ENCODE data around the gene HNRNPAB. TPM values are rescaled to one million over a fixed set of nuclear protein-coding genes. Genes with fewer than 3 reads are reported as not detected.

The HNRNPAB gene
- total RNA-seq, 1 experiment from 2014 or later = 547 TPM

DNA sequence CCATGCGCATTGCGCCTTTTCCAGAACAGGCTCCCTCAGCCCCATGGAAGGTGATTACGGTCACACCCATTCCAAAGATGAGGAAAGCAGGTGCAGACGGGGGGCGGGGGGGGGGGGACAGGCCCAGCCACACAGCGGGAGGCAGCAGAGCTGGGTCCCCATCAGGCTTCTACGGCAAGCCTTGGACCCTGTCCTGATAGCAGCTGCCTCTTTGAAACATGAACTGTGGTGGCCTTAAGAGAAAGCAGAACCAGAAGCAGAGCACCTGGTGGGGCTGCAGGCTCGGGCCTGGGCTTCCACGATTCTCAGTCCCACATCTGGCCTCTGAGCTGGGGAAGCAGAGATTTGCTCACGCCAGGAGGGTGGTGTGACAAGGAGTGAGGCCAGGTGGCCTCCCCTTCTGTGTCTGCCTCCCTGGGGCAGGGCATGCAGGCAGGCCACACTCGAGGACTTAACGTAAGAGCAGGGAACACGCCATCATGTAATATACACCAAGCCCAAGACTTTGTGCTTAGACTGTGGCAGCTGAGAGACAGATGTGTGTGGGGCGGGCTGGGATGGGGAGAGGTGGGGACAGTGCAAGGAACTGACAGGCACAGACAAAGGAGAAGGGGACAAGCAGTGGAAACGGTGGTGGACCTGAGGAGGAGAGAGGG is 42.4 kb downstream of the HNRNPAB start:
- Histone ChIP-seq H3K4ac (ENCODE audit: low read depth, low read length) (no peak overlapping the region), H3K23ac (ENCODE audit: insufficient read length, low read depth, low read length) (no peak overlapping the region), H3K4me2 (ENCODE audit: insufficient read depth, insufficient read length, low read length) (no peak overlapping the region), H3K27ac (ENCODE audit: insufficient read length, low read depth, low read length) (no peak overlapping the region), H3K23me2 (ENCODE audit: insufficient read length, low read depth, low read length, poor library complexity, severe bottlenecking) (no peaks in the 10 kb centered on the region), H2BK12ac (ENCODE audit: insufficient read length, low read depth, low read length) (no peak overlapping the region), H3K9me3 (ENCODE audit: control insufficient read depth, low read depth, low read length) (no peaks in the 10 kb centered on the region), H3K9ac (ENCODE audit: extremely low read depth, insufficient read length, low read length) (no peak overlapping the region), H3K56ac (ENCODE audit: insufficient read length, low read depth, low read length) (no peak overlapping the region), H2AK5ac (ENCODE audit: insufficient read length, low read length) (no peak overlapping the region), H3T11ph (ENCODE audit: low read length) (no peak overlapping the region), H2BK20ac (ENCODE audit: low read depth, low read length, poor library complexity, severe bottlenecking) (no peak overlapping the region), H4K91ac (ENCODE audit: insufficient read length, low read depth, low read length) (no peak overlapping the region), H2BK5ac (ENCODE audit: insufficient read length, low read length) (no peak overlapping the region), H4K8ac (replicated peaks; ENCODE audit: insufficient read length, low read depth, low read length) (no peak overlapping the region), H3K79me2 (ENCODE audit: insufficient read depth, low read length) (no peaks in the 10 kb centered on the region), H3K4me1 (ENCODE audit: insufficient read depth, low read length) (no peaks in the 10 kb centered on the region), H3K18ac (ENCODE audit: insufficient read length, low read depth, low read length) (no peak overlapping the region), H2AFZ (ENCODE audit: low read length) (no peak overlapping the region), H3K14ac (ENCODE audit: insufficient read depth, low read length) (no peak overlapping the region; the same call in 1 of the 2 replicates), H3K79me1 (ENCODE audit: insufficient read depth, low read depth, low read length, poor library complexity, severe bottlenecking) (no peaks in the 10 kb centered on the region), H3K27me3 (ENCODE audit: insufficient read depth, low read length) (no peaks in the 10 kb centered on the region), H2BK15ac (ENCODE audit: low read depth, low read length) (no peak overlapping the region), H4K20me1 (ENCODE audit: control insufficient read depth, insufficient read depth, insufficient read length) (peaks cover 2% of the 10 kb centered on the region), H2BK120ac (ENCODE audit: low read depth, low read length, poor library complexity, severe bottlenecking) (no peak overlapping the region), H4K5ac (ENCODE audit: insufficient read length, low read depth, low read length) (no peak overlapping the region)
- Mint-ChIP-seq H3K4me1 (peaks cover 3% of the 10 kb centered on the region in 2 experiments), H3K9me3 (no peaks in the 10 kb centered on the region; a peak in 1 of 5 replicates), H3K36me3 (ENCODE audit: insufficient read depth in 1 of 3, low read depth in 3 of 3) (no peaks in the 10 kb centered on the region), H3K27me3 (ENCODE audit: low read depth) (peaks cover 17% of the 10 kb centered on the region), H3K27ac (no peak overlapping the region; a peak in 1 of 7 replicates), H3K4me3 (peak overlapping the region in 1 of 2 experiments; percentile 24; a peak in 1 of 5 replicates)
- WGBS (ENCODE audit: extremely low coverage, insufficient read length, low lambda C conversion rate) = no CpG with 5 or more reads among the region's 15 CpGs
- TF ChIP-seq, protein P1, sequence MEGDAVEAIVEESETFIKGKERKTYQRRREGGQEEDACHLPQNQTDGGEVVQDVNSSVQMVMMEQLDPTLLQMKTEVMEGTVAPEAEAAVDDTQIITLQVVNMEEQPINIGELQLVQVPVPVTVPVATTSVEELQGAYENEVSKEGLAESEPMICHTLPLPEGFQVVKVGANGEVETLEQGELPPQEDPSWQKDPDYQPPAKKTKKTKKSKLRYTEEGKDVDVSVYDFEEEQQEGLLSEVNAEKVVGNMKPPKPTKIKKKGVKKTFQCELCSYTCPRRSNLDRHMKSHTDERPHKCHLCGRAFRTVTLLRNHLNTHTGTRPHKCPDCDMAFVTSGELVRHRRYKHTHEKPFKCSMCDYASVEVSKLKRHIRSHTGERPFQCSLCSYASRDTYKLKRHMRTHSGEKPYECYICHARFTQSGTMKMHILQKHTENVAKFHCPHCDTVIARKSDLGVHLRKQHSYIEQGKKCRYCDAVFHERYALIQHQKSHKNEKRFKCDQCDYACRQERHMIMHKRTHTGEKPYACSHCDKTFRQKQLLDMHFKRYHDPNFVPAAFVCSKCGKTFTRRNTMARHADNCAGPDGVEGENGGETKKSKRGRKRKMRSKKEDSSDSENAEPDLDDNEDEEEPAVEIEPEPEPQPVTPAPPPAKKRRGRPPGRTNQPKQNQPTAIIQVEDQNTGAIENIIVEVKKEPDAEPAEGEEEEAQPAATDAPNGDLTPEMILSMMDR (conservative IDR thresholded peaks at IDR 0.05) = no peak
- no peak for DNase-seq
